GM13977 (cell line): ENCODE results near the gene CALCOCO1.

Experiments
- DNase-seq: peaks from one replicate; pipeline ENCODE4 v3.0.0; 2012; ENCODE audit warnings: low spot score
- CTCF ChIP-seq: IDR thresholded peaks from 2 replicates; pipeline ENCODE4 v1.5.1; 2012; ENCODE audit warnings: mild to moderate bottlenecking, control low read depth; ENCODE audit not compliant: insufficient read depth; ENCODE audit errors: extremely low read depth, missing control alignments
- in situ Hi-C: fragments of 300-500 bp; cut with MboI; formaldehyde crosslinking; loops from one replicate; pipeline ENCODE4 v1.12.0; 2022; ENCODE audit warnings: low sequenced_read_pairs, low pct_unique_long_range_greater_than_20kb, mixed read lengths, inconsistent platforms; ENCODE audit not compliant: unreplicated experiment

Gene CALCOCO1

DNA sequence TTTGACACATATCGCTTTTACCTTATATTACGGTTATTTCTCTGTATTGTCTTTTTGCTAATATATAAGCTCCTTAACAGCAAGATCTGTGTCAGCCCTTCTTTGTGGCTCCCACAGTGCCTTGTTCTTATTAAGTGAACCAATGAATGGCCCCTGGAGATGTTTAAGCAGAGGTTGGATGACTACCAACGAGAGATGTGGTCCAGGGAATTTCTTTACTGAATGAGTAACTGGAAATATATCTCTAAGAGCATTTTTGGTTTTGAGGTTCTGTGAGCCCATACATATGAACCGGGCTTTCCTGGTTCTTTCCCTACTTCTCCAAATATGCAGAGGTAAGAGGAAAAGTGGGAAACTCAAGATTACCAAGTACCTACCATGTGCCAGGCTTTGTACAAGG, 23.5 kb downstream of the CALCOCO1 start:
- TF ChIP-seq CTCF: no peak
- in situ Hi-C loops: loop anchor here (5.0 kb wide), 1 partner anchor 39 kb away; no protein-coding TSS in a partner anchor
- no peak for DNase-seq

GRCh38 chr12:53701518-53702264, 25.6 kb downstream of the CALCOCO1 start:
- in situ Hi-C loops: loop anchor here (5.0 kb wide), 1 partner anchor 41 kb away; no protein-coding TSS in a partner anchor
- peak; percentile 76 for DNase-seq
- peak; percentile 98 for TF ChIP-seq CTCF

DNA sequence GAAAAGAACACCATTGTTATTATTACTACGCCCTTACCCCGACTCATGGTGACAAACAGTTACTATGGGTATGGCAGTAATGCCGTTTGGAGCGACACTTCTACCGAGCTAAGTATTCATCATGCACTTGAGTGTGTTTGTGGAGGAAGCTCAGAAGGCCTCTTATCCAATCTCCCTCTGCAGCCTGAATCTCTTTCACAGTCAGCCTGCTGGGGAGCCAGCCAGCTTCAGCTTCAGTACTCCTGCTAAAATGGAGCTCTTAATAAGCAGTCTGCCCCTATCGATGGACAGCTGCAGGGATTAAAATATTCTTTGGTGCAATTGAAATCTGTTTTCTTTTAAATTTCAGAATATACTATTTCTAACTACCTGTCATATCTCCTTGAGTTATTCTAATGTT, 26.7 kb downstream of the CALCOCO1 start:
- in situ Hi-C loops: loop anchor here (5.0 kb wide), 1 partner anchor 42 kb away; no protein-coding TSS in a partner anchor
- no peak for DNase-seq
- TF ChIP-seq CTCF: no peak

DNA sequence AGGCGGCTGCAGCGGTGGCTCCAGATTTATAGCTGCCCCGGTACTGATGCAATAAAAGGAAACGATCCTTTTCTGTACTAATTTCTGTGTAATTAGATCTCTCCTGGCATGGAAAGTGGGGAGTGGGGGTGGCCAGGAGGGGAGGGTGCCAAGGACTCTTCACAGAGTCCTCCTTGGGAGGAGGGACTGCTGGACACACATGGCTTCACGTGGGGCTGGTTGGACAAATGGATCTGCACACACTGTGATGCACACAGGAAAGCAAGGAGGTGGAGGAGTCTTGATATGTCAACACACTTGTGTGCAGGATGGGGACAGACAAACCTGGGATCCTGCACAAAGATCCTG, 27.6 kb downstream of the CALCOCO1 start:
- in situ Hi-C loops: loop anchor here (5.0 kb wide), 1 partner anchor 43 kb away; no protein-coding TSS in a partner anchor
- no peak for TF ChIP-seq CTCF
- DNase-seq: no peak

GRCh38 chr12:53698948-53699677, 28.1 kb downstream of the CALCOCO1 start:
- in situ Hi-C loops: no loop called here
- no peak for DNase-seq
- no peak for TF ChIP-seq CTCF

DNA sequence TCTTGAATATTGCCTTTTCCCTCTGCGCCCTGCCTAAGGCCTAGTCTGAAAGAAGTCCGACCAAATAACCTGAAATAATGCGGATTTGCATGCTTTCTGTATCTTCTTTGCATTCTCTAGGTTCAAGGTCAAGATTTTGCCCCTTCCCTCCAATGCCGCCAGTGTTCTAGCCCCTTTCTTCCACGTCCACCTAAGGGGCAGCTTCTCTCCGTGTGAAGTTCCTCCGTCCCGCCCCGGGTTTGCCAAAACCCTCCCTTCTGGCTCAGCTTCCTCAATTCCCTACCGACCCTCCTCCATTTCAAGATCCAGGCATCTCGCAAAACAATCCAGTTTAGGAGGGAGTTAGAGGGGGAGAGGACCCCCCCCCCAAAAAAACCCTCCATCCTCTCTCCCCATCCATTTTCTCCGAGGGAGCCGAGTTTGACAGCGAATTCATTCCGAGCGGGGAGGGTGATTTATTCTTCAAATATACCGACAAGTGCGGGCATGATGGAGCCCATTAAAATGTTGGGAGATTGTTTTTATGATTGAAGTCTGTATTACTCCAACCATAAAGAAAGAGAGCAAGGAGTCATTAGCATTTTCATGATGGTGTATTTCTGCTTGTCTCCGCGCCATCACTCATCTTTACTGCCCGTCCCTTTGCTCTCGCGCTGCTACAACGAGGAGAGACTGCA, 30.5 kb downstream of the CALCOCO1 start:
- in situ Hi-C loops: no loop called here
- no peak for TF ChIP-seq CTCF

More for the DNA sequence above, 30.5 kb downstream of the CALCOCO1 start:
- no peak for DNase-seq
